WTC11 (cell line): ENCODE measurements around the gene ZNF608. TPM values are rescaled to one million over a fixed set of nuclear protein-coding genes. Genes with fewer than 3 reads are reported as not detected.

Experiments
- ATAC-seq: fragments of 200-7000 bp; cut with Tn5 transposase; 2 replicates; pipeline ENCODE4 v1.10.0; 2021; ENCODE audit warnings: mild to moderate bottlenecking, moderate library complexity
- CTCF ChIA-PET: fragments of 300-600 bp; sonication (Branson Sonifier 250); formaldehyde crosslinking; loops from one replicate; lab custom pipeline; 2021; ENCODE audit warnings: antibody characterized with exemption; lab: Charles Lee
- POLR2A ChIA-PET: fragments of 350-600 bp; sonication (Branson Sonifier 250); formaldehyde crosslinking; loops from one replicate; lab custom pipeline; 2021; ENCODE audit warnings: antibody characterized with exemption; lab: Charles Lee
- DNase-seq: peaks from one replicate; pipeline ENCODE4 v3.0.0; 2021; ENCODE audit warnings: low spot score
- H3K27ac Mint-ChIP-seq: 2 replicates; pipeline ENCODE4 v1.8.0; 2021; ENCODE audit warnings: mixed read lengths
- H3K27me3 Mint-ChIP-seq: 2 replicates; pipeline ENCODE4 v1.8.0; 2021; ENCODE audit warnings: low read depth, mild to moderate bottlenecking, moderate library complexity, mixed read lengths
- H3K36me3 Mint-ChIP-seq: 2 replicates; pipeline ENCODE4 v1.8.0; 2021; ENCODE audit warnings: mixed read lengths
- H3K4me1 Mint-ChIP-seq: 2 replicates; pipeline ENCODE4 v1.8.0; 2022; ENCODE audit warnings: mixed read lengths
- H3K4me3 Mint-ChIP-seq: 2 replicates; pipeline ENCODE4 v1.8.0; 2021; ENCODE audit warnings: mild to moderate bottlenecking, moderate library complexity, mixed read lengths
- H3K9me3 Mint-ChIP-seq: 2 replicates; pipeline ENCODE4 v1.8.0; 2021; ENCODE audit warnings: mixed read lengths
- CREM ChIP-seq: sonication (generic); formaldehyde crosslinking; IDR thresholded peaks from 2 replicates; pipeline ENCODE4 v1.8.1; 2022; ENCODE audit warnings: mild to moderate bottlenecking, missing genetic modification reagents, moderate library complexity
- ETV6 ChIP-seq: sonication (generic); formaldehyde crosslinking; IDR thresholded peaks from 2 replicates; pipeline ENCODE4 v1.8.1; 2022; ENCODE audit warnings: mild to moderate bottlenecking, missing genetic modification reagents
- FOXK1 ChIP-seq: sonication (generic); formaldehyde crosslinking; IDR thresholded peaks from 2 replicates; pipeline ENCODE4 v1.8.0; 2022; ENCODE audit warnings: mild to moderate bottlenecking, moderate library complexity, missing genetic modification reagents
- IRF2 ChIP-seq: sonication (generic); formaldehyde crosslinking; IDR thresholded peaks from 2 replicates; pipeline ENCODE4 v1.8.0; 2022; ENCODE audit warnings: low read depth, missing genetic modification reagents, borderline replicate concordance
- MXD4 ChIP-seq: fragments of 250-450 bp; sonication (Bioruptor Pico); IDR thresholded peaks from 2 replicates; pipeline ENCODE4 v1.8.0; 2021; ENCODE audit warnings: mild to moderate bottlenecking, moderate library complexity, borderline replicate concordance
- NFATC4 ChIP-seq: fragments of 250-450 bp; sonication (Bioruptor Pico); IDR thresholded peaks from 2 replicates; pipeline ENCODE4 v1.9.0; 2021; ENCODE audit warnings: mild to moderate bottlenecking
- NR1H2 ChIP-seq: sonication (generic); formaldehyde crosslinking; IDR thresholded peaks from 2 replicates; pipeline ENCODE4 v1.9.0; 2021; ENCODE audit warnings: mild to moderate bottlenecking, moderate library complexity, missing genetic modification reagents
- NR2C2 ChIP-seq: sonication (generic); formaldehyde crosslinking; IDR thresholded peaks from 2 replicates; pipeline ENCODE4 v1.8.0; 2022; ENCODE audit warnings: mild to moderate bottlenecking, missing genetic modification reagents
- SMAD4 ChIP-seq: sonication (generic); formaldehyde crosslinking; IDR thresholded peaks from 2 replicates; pipeline ENCODE4 v1.8.0; 2022; ENCODE audit warnings: mild to moderate bottlenecking, missing genetic modification reagents
- SOX15 ChIP-seq: fragments of 250-450 bp; sonication (Bioruptor Pico); IDR thresholded peaks from 2 replicates; pipeline ENCODE4 v1.9.0; 2021; ENCODE audit warnings: mild to moderate bottlenecking
- TP53 ChIP-seq: sonication (generic); formaldehyde crosslinking; IDR thresholded peaks from 2 replicates; pipeline ENCODE4 v1.8.1; 2023; ENCODE audit warnings: mild to moderate bottlenecking, missing genetic modification reagents
- ZNF416 ChIP-seq: fragments of 250-450 bp; sonication (Bioruptor Pico); IDR thresholded peaks from 2 replicates; pipeline ENCODE4 v1.9.0; 2021; ENCODE audit warnings: mild to moderate bottlenecking, inconsistent platforms
- ZNF671 ChIP-seq: fragments of 250-450 bp; sonication (Bioruptor Pico); IDR thresholded peaks from 2 replicates; pipeline ENCODE4 v1.8.0; 2021; ENCODE audit warnings: mild to moderate bottlenecking
- total RNA-seq: library from RNA; stranded (reverse); gene quantifications from 3 replicates; pipeline ENCODE4 v1.2.3, GENCODE V29; 2021
- TF ChIP-seq, protein P1 (sequence below): sonication (generic); formaldehyde crosslinking; conservative IDR thresholded peaks from 2 replicates; pipeline ENCODE4 v1.8.1; 2023; ENCODE audit warnings: mild to moderate bottlenecking, low read depth, missing genetic modification reagents, moderate library complexity
- TF ChIP-seq, protein P2 (sequence below): sonication (generic); formaldehyde crosslinking; conservative IDR thresholded peaks from 2 replicates; pipeline ENCODE4 v1.8.1; 2022; ENCODE audit warnings: mild to moderate bottlenecking, missing genetic modification reagents
- TF ChIP-seq, protein P3 (sequence below): sonication (generic); formaldehyde crosslinking; IDR thresholded peaks from 2 replicates; pipeline ENCODE4 v1.8.0; 2022; ENCODE audit warnings: mild to moderate bottlenecking, missing genetic modification reagents
- TF ChIP-seq, protein P4 (sequence below): sonication (generic); formaldehyde crosslinking; IDR thresholded peaks from 2 replicates; pipeline ENCODE4 v1.8.0; 2022; ENCODE audit warnings: mild to moderate bottlenecking, missing genetic modification reagents
- TF ChIP-seq, protein P5 (sequence below): sonication (generic); formaldehyde crosslinking; IDR thresholded peaks from 2 replicates; pipeline ENCODE4 v1.8.1; 2023; ENCODE audit warnings: mild to moderate bottlenecking, missing genetic modification reagents, moderate library complexity
- TF ChIP-seq, protein P6 (sequence below): fragments of 250-450 bp; sonication (Bioruptor Pico); IDR thresholded peaks from 2 replicates; pipeline ENCODE4 v2.1.2; 2022; ENCODE audit warnings: mild to moderate bottlenecking, moderate library complexity
- TF ChIP-seq, protein P7 (sequence below): sonication (generic); formaldehyde crosslinking; IDR thresholded peaks from 2 replicates; pipeline ENCODE4 v1.8.0; 2022; ENCODE audit warnings: mild to moderate bottlenecking, missing genetic modification reagents
- TF ChIP-seq, protein P8 (sequence below): sonication (generic); formaldehyde crosslinking; IDR thresholded peaks from 2 replicates; pipeline ENCODE4 v1.8.1; 2022; ENCODE audit warnings: mild to moderate bottlenecking, missing genetic modification reagents, moderate library complexity, borderline replicate concordance

ZNF608 gene
- total RNA-seq, 1 experiment from 2014 or later, result 40.6 TPM

DNA sequence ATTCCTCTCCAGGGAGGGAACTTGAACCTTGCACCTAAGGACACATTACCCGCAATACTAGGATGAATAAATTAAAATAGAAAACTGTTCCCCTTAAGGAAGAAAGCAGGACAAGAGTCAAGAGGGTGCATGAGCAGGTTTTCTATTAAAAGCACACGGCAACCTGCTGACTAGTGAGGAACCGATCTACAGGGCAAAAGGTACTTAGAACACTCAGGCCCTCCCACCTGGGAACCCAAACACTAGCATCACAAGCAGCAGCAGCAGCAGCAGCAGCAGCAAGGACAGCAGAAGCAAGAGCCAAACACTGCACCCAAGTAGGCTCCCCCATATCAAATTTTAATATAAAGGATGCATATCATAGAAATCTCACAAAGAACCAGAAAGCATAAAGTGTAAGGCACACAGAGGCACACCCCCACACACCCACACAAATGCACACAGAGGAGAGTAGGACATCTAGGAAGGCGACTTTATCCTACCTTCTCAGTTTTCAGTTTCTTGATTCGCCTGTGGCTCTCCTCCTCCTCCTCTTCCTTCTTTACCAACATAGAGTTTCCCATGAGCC lies 2.8 kb downstream of the ZNF608 start (continued):
- TF ChIP-seq, protein P1, sequence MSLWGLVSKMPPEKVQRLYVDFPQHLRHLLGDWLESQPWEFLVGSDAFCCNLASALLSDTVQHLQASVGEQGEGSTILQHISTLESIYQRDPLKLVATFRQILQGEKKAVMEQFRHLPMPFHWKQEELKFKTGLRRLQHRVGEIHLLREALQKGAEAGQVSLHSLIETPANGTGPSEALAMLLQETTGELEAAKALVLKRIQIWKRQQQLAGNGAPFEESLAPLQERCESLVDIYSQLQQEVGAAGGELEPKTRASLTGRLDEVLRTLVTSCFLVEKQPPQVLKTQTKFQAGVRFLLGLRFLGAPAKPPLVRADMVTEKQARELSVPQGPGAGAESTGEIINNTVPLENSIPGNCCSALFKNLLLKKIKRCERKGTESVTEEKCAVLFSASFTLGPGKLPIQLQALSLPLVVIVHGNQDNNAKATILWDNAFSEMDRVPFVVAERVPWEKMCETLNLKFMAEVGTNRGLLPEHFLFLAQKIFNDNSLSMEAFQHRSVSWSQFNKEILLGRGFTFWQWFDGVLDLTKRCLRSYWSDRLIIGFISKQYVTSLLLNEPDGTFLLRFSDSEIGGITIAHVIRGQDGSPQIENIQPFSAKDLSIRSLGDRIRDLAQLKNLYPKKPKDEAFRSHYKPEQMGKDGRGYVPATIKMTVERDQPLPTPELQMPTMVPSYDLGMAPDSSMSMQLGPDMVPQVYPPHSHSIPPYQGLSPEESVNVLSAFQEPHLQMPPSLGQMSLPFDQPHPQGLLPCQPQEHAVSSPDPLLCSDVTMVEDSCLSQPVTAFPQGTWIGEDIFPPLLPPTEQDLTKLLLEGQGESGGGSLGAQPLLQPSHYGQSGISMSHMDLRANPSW (CRISPR knock-in tag), result no peak
- no peak for TF ChIP-seq CREM (CRISPR knock-in tag)
- TF ChIP-seq, protein P2, sequence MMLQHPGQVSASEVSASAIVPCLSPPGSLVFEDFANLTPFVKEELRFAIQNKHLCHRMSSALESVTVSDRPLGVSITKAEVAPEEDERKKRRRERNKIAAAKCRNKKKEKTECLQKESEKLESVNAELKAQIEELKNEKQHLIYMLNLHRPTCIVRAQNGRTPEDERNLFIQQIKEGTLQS (CRISPR knock-in tag), result no peak

DNA sequence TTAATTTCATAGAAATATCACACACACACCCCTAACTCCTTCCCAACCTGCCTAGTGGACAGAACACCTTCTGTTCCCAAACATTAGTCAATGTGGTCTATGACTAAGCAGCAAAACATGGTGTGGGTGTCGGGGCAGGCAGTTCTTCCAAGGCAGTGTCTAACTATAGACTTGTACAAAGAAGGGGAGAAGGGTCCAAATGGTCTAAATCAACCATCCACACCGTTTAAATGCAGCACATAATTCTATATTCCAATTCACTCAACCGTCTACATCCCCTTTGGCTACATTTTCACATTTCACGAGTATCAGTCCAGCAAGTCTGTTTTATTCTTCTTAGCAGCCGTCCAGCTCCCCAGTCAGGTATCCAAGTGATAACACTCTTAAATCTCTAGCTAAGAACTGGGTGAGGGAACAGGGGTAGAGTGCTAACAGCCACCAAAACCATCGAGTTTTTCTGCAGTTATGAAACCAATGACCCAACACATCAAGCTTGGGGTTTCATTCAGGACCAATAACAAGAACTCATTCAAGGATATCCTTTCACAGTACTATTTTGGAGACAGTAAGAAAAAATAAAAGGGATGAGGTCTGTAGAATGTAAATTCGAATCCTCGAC lies 3.3 kb downstream of the ZNF608 start:
- DNase-seq (no peak), ATAC-seq (no peak)
- POLR2A ChIA-PET, result interaction anchor here (0.6 kb wide), 1 partner anchor 156 kb away, joined by 8 read pairs; no protein-coding TSS in a partner anchor
- H3K27me3 Mint-ChIP-seq, result 0 out of 2 replicates have a peak, but pooled peaks cover 5% of the 10 kb centered on the region
- TF ChIP-seq SMAD4 (CRISPR knock-in tag), result no peak
- TF ChIP-seq, protein P3, sequence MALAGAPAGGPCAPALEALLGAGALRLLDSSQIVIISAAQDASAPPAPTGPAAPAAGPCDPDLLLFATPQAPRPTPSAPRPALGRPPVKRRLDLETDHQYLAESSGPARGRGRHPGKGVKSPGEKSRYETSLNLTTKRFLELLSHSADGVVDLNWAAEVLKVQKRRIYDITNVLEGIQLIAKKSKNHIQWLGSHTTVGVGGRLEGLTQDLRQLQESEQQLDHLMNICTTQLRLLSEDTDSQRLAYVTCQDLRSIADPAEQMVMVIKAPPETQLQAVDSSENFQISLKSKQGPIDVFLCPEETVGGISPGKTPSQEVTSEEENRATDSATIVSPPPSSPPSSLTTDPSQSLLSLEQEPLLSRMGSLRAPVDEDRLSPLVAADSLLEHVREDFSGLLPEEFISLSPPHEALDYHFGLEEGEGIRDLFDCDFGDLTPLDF (CRISPR knock-in tag), result no peak
- TF ChIP-seq TP53 (CRISPR knock-in tag), result no peak
- TF ChIP-seq IRF2 (CRISPR knock-in tag), result no peak
- TF ChIP-seq, protein P4, sequence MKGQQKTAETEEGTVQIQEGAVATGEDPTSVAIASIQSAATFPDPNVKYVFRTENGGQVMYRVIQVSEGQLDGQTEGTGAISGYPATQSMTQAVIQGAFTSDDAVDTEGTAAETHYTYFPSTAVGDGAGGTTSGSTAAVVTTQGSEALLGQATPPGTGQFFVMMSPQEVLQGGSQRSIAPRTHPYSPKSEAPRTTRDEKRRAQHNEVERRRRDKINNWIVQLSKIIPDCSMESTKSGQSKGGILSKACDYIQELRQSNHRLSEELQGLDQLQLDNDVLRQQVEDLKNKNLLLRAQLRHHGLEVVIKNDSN (CRISPR knock-in tag), result no peak
- no peak for TF ChIP-seq ETV6 (CRISPR knock-in tag)
- TF ChIP-seq ZNF416 (CRISPR knock-in tag), result no peak
- TF ChIP-seq, protein P5, sequence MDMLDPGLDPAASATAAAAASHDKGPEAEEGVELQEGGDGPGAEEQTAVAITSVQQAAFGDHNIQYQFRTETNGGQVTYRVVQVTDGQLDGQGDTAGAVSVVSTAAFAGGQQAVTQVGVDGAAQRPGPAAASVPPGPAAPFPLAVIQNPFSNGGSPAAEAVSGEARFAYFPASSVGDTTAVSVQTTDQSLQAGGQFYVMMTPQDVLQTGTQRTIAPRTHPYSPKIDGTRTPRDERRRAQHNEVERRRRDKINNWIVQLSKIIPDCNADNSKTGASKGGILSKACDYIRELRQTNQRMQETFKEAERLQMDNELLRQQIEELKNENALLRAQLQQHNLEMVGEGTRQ (CRISPR knock-in tag), result no peak
- no peak for TF ChIP-seq SOX15
- TF ChIP-seq, protein P6, sequence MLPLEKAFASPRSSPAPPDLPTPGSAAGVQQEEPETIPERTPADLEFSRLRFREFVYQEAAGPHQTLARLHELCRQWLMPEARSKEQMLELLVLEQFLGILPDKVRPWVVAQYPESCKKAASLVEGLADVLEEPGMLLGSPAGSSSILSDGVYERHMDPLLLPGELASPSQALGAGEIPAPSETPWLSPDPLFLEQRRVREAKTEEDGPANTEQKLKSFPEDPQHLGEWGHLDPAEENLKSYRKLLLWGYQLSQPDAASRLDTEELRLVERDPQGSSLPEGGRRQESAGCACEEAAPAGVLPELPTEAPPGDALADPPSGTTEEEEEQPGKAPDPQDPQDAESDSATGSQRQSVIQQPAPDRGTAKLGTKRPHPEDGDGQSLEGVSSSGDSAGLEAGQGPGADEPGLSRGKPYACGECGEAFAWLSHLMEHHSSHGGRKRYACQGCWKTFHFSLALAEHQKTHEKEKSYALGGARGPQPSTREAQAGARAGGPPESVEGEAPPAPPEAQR, result no peak
- TF ChIP-seq NR2C2 (CRISPR knock-in tag), result no peak
- TF ChIP-seq, protein P7, sequence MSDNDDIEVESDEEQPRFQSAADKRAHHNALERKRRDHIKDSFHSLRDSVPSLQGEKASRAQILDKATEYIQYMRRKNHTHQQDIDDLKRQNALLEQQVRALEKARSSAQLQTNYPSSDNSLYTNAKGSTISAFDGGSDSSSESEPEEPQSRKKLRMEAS (CRISPR knock-in tag), result no peak
- no peak for TF ChIP-seq MXD4
- no peak for TF ChIP-seq NFATC4
- no peak for TF ChIP-seq NR1H2 (CRISPR knock-in tag)
- TF ChIP-seq ZNF671, result no peak
- TF ChIP-seq FOXK1, result no peak
- TF ChIP-seq, protein P8, sequence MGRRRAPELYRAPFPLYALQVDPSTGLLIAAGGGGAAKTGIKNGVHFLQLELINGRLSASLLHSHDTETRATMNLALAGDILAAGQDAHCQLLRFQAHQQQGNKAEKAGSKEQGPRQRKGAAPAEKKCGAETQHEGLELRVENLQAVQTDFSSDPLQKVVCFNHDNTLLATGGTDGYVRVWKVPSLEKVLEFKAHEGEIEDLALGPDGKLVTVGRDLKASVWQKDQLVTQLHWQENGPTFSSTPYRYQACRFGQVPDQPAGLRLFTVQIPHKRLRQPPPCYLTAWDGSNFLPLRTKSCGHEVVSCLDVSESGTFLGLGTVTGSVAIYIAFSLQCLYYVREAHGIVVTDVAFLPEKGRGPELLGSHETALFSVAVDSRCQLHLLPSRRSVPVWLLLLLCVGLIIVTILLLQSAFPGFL (CRISPR knock-in tag), result no peak
- no peaks in the 10 kb centered on the region; the same call in 1 of the 2 replicates for H3K4me1 Mint-ChIP-seq
- H3K9me3 Mint-ChIP-seq, result peaks cover 4% of the 10 kb centered on the region
- H3K27ac Mint-ChIP-seq, result no peak overlapping the region
- H3K4me3 Mint-ChIP-seq, result no peak overlapping the region
- H3K36me3 Mint-ChIP-seq, result no peaks in the 10 kb centered on the region; the same call in 1 of the 2 replicates
- CTCF ChIA-PET, result no interaction called here
